H9 (cell line): ENCODE results near the gene BOLA3. TPM values are rescaled to one million over a fixed set of nuclear protein-coding genes. Genes with fewer than 3 reads are reported as not detected.

Source experiments
- DNase-seq: peaks from one replicate; pipeline ENCODE4 v3.0.0-alpha.2; 2017
- H2AFZ ChIP-seq: one replicate; pipeline ENCODE4 v1.6.1; 2013; ENCODE audit warnings: mild to moderate bottlenecking, low read length, control low read depth, moderate library complexity
- H2AK5ac ChIP-seq: 2 replicates; pipeline ENCODE4 v1.6.1; 2013; ENCODE audit warnings: low read length, control low read depth, mixed read lengths; ENCODE audit not compliant: insufficient read length
- H2BK120ac ChIP-seq: one replicate; pipeline ENCODE4 v1.6.1; 2013; ENCODE audit warnings: low read depth, mild to moderate bottlenecking, low read length, control low read depth, inconsistent platforms; ENCODE audit not compliant: poor library complexity, severe bottlenecking
- H2BK12ac ChIP-seq: 2 replicates; pipeline ENCODE4 v1.6.1; 2013; ENCODE audit warnings: low read length, control low read depth, mixed read lengths, low read depth; ENCODE audit not compliant: insufficient read length
- H2BK15ac ChIP-seq: 2 replicates; pipeline ENCODE4 v1.6.1; 2013; ENCODE audit warnings: low read depth, low read length, control low read depth
- H2BK20ac ChIP-seq: one replicate; pipeline ENCODE4 v1.6.1; 2013; ENCODE audit warnings: low read depth, mild to moderate bottlenecking, low read length, control low read depth, inconsistent platforms; ENCODE audit not compliant: poor library complexity, severe bottlenecking
- H2BK5ac ChIP-seq: 2 replicates; pipeline ENCODE4 v1.6.1; 2013; ENCODE audit warnings: low read length, control low read depth, mixed read lengths; ENCODE audit not compliant: insufficient read length
- H3K14ac ChIP-seq: 2 replicates; pipeline ENCODE4 v1.6.1; 2013; ENCODE audit warnings: low read length, control low read depth; ENCODE audit not compliant: insufficient read depth
- H3K18ac ChIP-seq: 2 replicates; pipeline ENCODE4 v1.6.1; 2013; ENCODE audit warnings: low read depth, mild to moderate bottlenecking, mixed read lengths, low read length, control low read depth; ENCODE audit not compliant: insufficient read length
- H3K23ac ChIP-seq: 2 replicates; pipeline ENCODE4 v1.6.1; 2013; ENCODE audit warnings: low read length, control low read depth, mixed read lengths, low read depth; ENCODE audit not compliant: insufficient read length
- H3K23me2 ChIP-seq: 2 replicates; pipeline ENCODE4 v1.6.1; 2013; ENCODE audit warnings: low read depth, mild to moderate bottlenecking, mixed read lengths, low read length, control low read depth; ENCODE audit not compliant: insufficient read length, poor library complexity, severe bottlenecking
- H3K27ac ChIP-seq: 2 replicates; pipeline ENCODE4 v1.5.1; 2013; ENCODE audit warnings: low read length, control low read depth, mixed read lengths, low read depth; ENCODE audit not compliant: insufficient read length
- H3K27me3 ChIP-seq: 2 replicates; pipeline ENCODE4 v1.6.1; 2013; ENCODE audit warnings: low read length, control low read depth, inconsistent platforms; ENCODE audit not compliant: insufficient read depth
- H3K4ac ChIP-seq: 2 replicates; pipeline ENCODE4 v1.6.1; 2013; ENCODE audit warnings: low read depth, mild to moderate bottlenecking, control low read depth, inconsistent platforms, low read length, moderate library complexity
- H3K4me1 ChIP-seq: 2 replicates; pipeline ENCODE4 v1.6.1; 2013; ENCODE audit warnings: low read length, control low read depth, inconsistent platforms; ENCODE audit not compliant: insufficient read depth
- H3K4me2 ChIP-seq: 2 replicates; pipeline ENCODE4 v1.6.1; 2013; ENCODE audit warnings: low read length, control low read depth, mixed read lengths; ENCODE audit not compliant: insufficient read length, insufficient read depth
- H3K56ac ChIP-seq: 2 replicates; pipeline ENCODE4 v1.6.1; 2013; ENCODE audit warnings: low read depth, mild to moderate bottlenecking, mixed read lengths, low read length, control low read depth; ENCODE audit not compliant: insufficient read length
- H3K79me1 ChIP-seq: 2 replicates; pipeline ENCODE4 v1.6.1; 2013; ENCODE audit warnings: low read depth, mild to moderate bottlenecking, moderate library complexity, low read length, control low read depth, inconsistent platforms; ENCODE audit not compliant: insufficient read depth, poor library complexity, severe bottlenecking
- H3K79me2 ChIP-seq: 2 replicates; pipeline ENCODE4 v1.6.1; 2013; ENCODE audit warnings: low read length, control low read depth, inconsistent platforms; ENCODE audit not compliant: insufficient read depth
- H3K9ac ChIP-seq: 2 replicates; pipeline ENCODE4 v1.6.1; 2013; ENCODE audit warnings: low read length, control low read depth, mixed read lengths; ENCODE audit not compliant: insufficient read length; ENCODE audit errors: extremely low read depth
- H3K9me3 ChIP-seq: one replicate; pipeline ENCODE4 v1.6.1; 2013; ENCODE audit warnings: low read depth, low read length, inconsistent platforms; ENCODE audit not compliant: control insufficient read depth
- H3T11ph ChIP-seq: one replicate; pipeline ENCODE4 v1.6.1; 2013; ENCODE audit warnings: mild to moderate bottlenecking, low read length, control low read depth, inconsistent platforms
- H4K20me1 ChIP-seq: one replicate; pipeline ENCODE4 v1.6.1; 2013; ENCODE audit not compliant: control insufficient read depth, insufficient read length, insufficient read depth
- H4K5ac ChIP-seq: 2 replicates; pipeline ENCODE4 v1.6.1; 2013; ENCODE audit warnings: low read depth, mild to moderate bottlenecking, mixed read lengths, low read length, control low read depth; ENCODE audit not compliant: insufficient read length
- H4K8ac ChIP-seq: replicated peaks from 2 replicates; pipeline ENCODE4 v1.6.1; 2013; ENCODE audit warnings: low read length, control low read depth, mixed read lengths, low read depth; ENCODE audit not compliant: insufficient read length
- H4K91ac ChIP-seq: 2 replicates; pipeline ENCODE4 v1.6.1; 2013; ENCODE audit warnings: low read depth, mild to moderate bottlenecking, moderate library complexity, mixed read lengths, low read length, control low read depth; ENCODE audit not compliant: insufficient read length
- H3K27ac Mint-ChIP-seq, 3 experiments: 2 replicates in 2 of 3; 3 replicates in 1 of 3; pipeline ENCODE4 v1.8.0; 2020 to 2021; ENCODE audit warnings: mixed read lengths in 3 of 3, mild to moderate bottlenecking in 1 of 3, moderate library complexity in 1 of 3
- H3K27me3 Mint-ChIP-seq: 2 replicates; pipeline ENCODE4 v1.8.0; 2021; ENCODE audit warnings: low read depth, mild to moderate bottlenecking, moderate library complexity, mixed read lengths
- H3K36me3 Mint-ChIP-seq, 3 experiments: 2 replicates in 2 of 3; 3 replicates in 1 of 3; pipeline ENCODE4 v1.8.0; 2020 to 2021; ENCODE audit warnings: low read depth in 3 of 3, mixed read lengths in 3 of 3; ENCODE audit not compliant: insufficient read depth in 1 of 3
- H3K4me1 Mint-ChIP-seq, 2 experiments: 2 replicates each; pipeline ENCODE4 v1.8.0; 2020; ENCODE audit warnings: mixed read lengths in 2 of 2
- H3K4me3 Mint-ChIP-seq, 2 experiments: 2 replicates in 1 of 2; 3 replicates in 1 of 2; pipeline ENCODE4 v1.8.0; 2020 to 2021; ENCODE audit warnings: mild to moderate bottlenecking in 2 of 2, mixed read lengths in 2 of 2, moderate library complexity in 1 of 2
- H3K9me3 Mint-ChIP-seq, 2 experiments: 2 replicates in 1 of 2; 3 replicates in 1 of 2; pipeline ENCODE4 v1.8.0; 2020; ENCODE audit warnings: mild to moderate bottlenecking in 2 of 2, mixed read lengths in 2 of 2, moderate library complexity in 1 of 2
- WGBS: extraction: QIAGEN DNeasy Blood & Tissue Kit; methylation state at CpG from one replicate; pipeline ENCODE4 v1.1.7; 2013; ENCODE audit warnings: missing lambda C conversion rate, low lambda C conversion rate, mixed read lengths; ENCODE audit not compliant: insufficient read length; ENCODE audit errors: extremely low coverage; 5-methylcytosine and 5-hydroxymethylcytosine counted together
- total RNA-seq: library from RNA; stranded (reverse); gene quantifications from 2 replicates; pipeline ENCODE4 v1.2.1, GENCODE V29; 2021
- TF ChIP-seq, protein P1 (sequence below): fragments of 200-600 bp; sonication (generic); conservative IDR thresholded peaks from 3 replicates; pipeline ENCODE4 v1.8.0; 2021; ENCODE audit warnings: antibody characterized with exemption, mild to moderate bottlenecking

Gene BOLA3
- total RNA-seq, 1 experiment from 2014 or later, result 45.0 TPM

GRCh38 chr2:74183878-74184277 lies 36.2 kb upstream of the BOLA3 start:
- H3K4me1 Mint-ChIP-seq, result peaks cover 18 to 20% of the 10 kb centered on the region in 2 experiments
- H3K9ac ChIP-seq, result no peak overlapping the region
- H2BK5ac ChIP-seq, result no peak overlapping the region
- H3K4me3 Mint-ChIP-seq, result no peak overlapping the region
- H3K27me3 Mint-ChIP-seq, result no peaks in the 10 kb centered on the region
- no peak overlapping the region for H2BK20ac ChIP-seq
- no peak overlapping the region for H2BK120ac ChIP-seq
- no peak overlapping the region for H3K14ac ChIP-seq
- no peak overlapping the region for H4K5ac ChIP-seq
- H2AFZ ChIP-seq, result no peak overlapping the region
- no peaks in the 10 kb centered on the region for H3K79me1 ChIP-seq
- TF ChIP-seq, protein P1, sequence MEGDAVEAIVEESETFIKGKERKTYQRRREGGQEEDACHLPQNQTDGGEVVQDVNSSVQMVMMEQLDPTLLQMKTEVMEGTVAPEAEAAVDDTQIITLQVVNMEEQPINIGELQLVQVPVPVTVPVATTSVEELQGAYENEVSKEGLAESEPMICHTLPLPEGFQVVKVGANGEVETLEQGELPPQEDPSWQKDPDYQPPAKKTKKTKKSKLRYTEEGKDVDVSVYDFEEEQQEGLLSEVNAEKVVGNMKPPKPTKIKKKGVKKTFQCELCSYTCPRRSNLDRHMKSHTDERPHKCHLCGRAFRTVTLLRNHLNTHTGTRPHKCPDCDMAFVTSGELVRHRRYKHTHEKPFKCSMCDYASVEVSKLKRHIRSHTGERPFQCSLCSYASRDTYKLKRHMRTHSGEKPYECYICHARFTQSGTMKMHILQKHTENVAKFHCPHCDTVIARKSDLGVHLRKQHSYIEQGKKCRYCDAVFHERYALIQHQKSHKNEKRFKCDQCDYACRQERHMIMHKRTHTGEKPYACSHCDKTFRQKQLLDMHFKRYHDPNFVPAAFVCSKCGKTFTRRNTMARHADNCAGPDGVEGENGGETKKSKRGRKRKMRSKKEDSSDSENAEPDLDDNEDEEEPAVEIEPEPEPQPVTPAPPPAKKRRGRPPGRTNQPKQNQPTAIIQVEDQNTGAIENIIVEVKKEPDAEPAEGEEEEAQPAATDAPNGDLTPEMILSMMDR, result no peak
- no CpG with 5 or more reads among the region's 2 CpGs for WGBS
- H3K27ac ChIP-seq, result no peak overlapping the region
- DNase-seq, result no peak
- no peak overlapping the region for H2BK15ac ChIP-seq
- no peak overlapping the region for H3K4me2 ChIP-seq
- no peaks in the 10 kb centered on the region for H3K23me2 ChIP-seq
- H3K79me2 ChIP-seq, result no peaks in the 10 kb centered on the region
- H3K36me3 Mint-ChIP-seq, result no peaks in the 10 kb centered on the region
- H3K27me3 ChIP-seq, result no peaks in the 10 kb centered on the region
- no peak overlapping the region for H4K8ac ChIP-seq
- H2BK12ac ChIP-seq, result no peak overlapping the region
- H4K20me1 ChIP-seq, result no peaks in the 10 kb centered on the region
- H3K18ac ChIP-seq, result no peak overlapping the region
- peaks cover 5% of the 10 kb centered on the region; the same call in 1 of the 2 replicates for H3K4me1 ChIP-seq
- H3K9me3 Mint-ChIP-seq, result no peaks in the 10 kb centered on the region
- H3T11ph ChIP-seq, result no peak overlapping the region
- no peak overlapping the region for H3K56ac ChIP-seq
- H3K9me3 ChIP-seq, result no peaks in the 10 kb centered on the region
- H2AK5ac ChIP-seq, result no peak overlapping the region
- H3K4ac ChIP-seq, result no peak overlapping the region
- no peak overlapping the region for H3K23ac ChIP-seq
- H4K91ac ChIP-seq, result no peak overlapping the region
- no peak overlapping the region for H3K27ac Mint-ChIP-seq
